NOMO-1 (cell line): Measurements from ENCODE around the gene IRF4.

ENCODE experiments used
- DNase-seq, 2 experiments: peaks; one replicate each; lab custom pipeline; 2025; ENCODE audit not compliant: unreplicated experiment in 2 of 2; lab: John Stamatoyannopoulos, UW

Gene IRF4

DNA sequence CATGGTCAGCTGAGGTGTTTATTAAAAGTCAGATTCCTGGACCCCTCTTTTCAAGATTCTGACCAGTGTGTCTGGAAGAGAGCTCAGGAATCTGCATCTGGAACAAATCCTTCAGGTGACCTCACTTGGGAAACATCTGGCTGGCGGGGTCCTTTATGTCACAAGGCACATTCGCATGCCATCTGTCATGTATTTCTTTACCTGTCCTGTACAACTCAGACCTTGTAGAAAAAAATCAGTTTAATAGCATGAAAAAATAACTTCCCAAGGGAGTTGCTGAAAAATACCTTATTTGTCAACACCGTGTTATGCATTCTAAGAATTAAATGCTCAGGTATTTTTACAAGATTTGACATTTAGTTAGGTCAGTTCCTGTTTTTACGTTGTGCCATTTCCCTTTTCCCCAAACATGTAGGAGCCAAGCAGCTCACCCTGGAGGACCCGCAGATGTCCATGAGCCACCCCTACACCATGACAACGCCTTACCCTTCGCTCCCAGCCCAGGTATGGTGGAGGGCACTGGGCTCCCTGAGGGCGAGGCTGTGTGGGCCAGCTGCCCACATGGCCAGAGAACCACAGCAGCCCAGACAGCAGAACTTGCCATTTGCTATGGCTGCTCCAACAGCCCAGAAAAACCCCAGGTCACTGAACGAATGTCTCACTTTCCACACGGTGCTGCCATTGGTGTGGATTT is 4.0 kb downstream of the IRF4 start:
- DNase-seq, result peak in 1 of 2 experiments; percentile 13

GRCh38 chr6:396126-396520 is 4.6 kb downstream of the IRF4 start:
- DNase-seq, result no peak

GRCh38 chr6:397056-397455 is 5.5 kb downstream of the IRF4 start:
- DNase-seq, result no peak

DNA sequence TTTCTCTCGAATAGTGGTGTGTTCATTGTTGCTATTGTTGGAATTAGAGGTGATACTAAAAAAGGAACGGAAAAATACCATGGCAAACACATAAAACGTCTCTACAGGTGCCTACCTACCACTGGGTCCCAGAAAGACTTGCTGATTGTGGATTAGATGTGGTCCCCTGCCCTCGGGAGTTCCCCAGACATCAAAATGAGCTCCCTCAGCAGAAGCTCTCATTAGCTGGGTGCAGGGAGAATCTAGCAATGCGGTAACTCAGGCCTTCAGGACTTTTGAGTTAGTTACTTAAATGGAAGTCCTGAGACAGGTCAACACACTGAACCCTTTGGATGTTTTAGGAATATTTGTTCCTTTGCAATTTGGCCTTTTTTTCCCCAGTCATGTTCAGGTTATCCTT is 6.1 kb downstream of the IRF4 start:
- no peak for DNase-seq

- no peak for DNase-seq
These were observed 6.5 kb downstream of the IRF4 start for GRCh38 chr6:398065-398464.

DNA sequence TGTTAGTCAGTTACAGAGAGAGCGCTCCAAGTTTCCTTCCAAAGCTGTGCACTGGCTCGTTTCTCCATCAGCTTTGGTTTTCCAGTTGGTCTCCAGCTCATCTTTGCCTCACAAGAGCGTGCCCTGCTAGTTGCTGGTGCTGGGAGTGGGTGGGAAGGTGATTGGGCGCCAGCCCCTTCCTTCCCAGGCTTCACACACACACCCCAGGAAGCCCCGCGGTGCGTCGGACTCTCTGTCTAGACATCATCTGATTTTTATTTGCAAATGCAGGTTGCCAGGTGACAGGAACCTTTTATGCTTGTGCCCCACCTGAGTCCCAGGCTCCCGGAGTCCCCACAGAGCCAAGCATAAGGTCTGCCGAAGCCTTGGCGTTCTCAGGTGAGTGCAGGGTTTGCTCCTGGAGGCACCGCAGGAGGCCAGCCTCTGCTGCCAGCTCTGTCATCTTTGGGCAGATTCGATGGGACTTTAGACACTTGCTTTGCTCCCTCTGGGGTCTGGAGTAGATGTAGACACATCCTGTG is 7.1 kb downstream of the IRF4 start:
- no peak for DNase-seq

- DNase-seq, result no peak
These were observed 8.4 kb downstream of the IRF4 start for GRCh38 chr6:399785-400534.

DNA sequence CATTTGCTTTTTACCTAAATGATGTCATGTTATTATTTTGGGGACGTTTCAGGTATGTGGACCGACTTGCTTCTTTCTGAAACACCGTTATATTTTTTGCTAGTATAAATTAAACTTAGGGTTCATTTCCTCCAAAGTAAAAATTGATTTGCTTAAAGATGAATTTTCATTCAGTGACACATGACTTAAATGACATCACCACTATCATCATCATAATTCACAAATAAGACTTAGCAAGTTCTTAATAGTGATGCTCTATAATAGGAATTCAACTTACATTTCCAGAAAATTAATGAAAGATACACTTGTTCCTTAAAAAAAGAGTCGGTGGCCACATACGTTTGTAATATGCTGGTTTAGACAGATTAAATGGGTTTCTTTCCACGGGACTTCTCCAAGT is 9.3 kb downstream of the IRF4 start:
- no peak for DNase-seq

GRCh38 chr6:401239-401993 is 9.9 kb downstream of the IRF4 start:
- DNase-seq, result no peak

GRCh38 chr6:401994-402640 is 10.6 kb downstream of the IRF4 start:
- DNase-seq, result no peak

DNA sequence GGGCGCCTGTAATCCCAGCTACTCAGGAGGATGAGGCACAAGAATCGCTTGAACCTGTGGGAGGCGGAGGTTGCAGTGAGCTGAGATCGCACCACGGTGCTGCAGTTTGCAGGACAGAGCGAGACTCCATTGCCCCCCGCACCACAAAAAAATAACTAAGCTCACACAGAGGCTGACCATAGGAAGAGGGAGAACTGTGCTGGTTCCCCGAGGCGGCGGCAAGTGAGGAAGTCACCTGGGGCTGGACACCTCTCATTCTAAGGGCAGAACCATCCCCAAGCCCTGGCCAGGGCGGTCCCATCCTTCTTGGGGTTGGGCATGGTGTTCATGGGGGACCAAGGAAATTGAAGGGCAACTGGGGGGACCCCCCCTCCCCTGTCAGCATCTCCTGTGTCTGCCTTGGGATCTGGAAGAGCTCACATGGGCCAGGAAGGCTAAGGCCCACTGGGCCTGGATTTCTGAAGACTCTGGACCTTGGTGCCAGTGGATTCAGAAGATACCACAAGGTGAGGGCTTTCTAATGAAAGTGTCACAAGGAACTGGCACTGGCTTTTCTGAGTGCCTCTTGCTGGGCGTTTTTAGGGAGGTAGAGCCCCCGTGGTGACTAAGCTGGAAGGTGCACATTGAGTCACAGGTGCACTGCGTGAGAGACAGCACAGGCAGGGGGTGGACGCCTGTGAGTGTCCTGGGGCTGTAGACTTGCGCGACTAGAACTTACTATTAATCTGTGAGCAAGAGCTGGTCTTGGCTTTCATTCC is 11.5 kb downstream of the IRF4 start:
- no peak for DNase-seq

DNA sequence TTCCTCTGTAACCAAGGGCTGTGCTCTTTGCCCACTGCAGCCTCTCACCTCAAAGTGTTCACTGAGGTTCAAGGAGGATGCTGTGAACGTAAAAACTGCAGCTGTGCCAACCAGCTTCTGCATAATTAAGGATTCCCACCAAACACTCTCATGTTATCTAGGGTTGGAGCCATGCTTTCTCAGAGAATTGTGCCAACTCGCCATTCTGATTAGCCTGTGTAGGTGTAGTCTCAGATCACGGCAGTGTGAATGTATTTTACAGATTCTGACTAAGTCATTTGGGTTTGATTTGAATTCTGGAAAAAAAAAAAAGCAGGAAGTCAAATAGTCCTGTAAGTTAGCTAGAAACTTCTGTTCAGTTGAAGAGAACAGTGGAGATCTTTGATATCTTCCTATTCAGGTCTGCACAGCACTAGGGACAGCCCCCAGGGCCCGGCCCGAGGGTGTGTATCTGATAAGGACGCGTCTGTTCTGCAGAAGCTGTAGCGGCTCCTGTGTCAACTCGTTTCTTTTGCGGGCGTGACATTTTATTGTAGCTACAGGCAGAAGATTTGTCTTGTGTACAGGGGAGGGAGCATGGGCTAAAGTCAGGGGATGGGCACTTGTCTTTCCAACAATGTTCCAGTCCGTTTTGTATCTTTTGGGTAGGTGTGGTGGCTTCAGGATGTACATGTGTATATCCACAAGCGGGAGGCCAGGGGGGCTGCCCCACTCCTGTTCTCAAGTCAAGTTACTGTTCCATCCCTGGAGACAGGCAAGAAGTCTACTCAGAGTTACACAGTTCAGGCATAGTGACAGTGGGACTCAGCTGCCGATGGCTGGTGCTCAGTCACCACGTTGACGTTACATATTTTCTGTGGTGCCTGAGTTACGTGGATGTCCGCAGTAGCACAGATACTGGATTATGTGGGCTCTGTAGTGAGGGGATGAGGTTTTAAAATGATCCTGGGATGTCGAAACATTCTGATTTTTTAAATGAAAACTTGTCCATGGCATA is 12.4 kb downstream of the IRF4 start:
- no peak for DNase-seq

DNA sequence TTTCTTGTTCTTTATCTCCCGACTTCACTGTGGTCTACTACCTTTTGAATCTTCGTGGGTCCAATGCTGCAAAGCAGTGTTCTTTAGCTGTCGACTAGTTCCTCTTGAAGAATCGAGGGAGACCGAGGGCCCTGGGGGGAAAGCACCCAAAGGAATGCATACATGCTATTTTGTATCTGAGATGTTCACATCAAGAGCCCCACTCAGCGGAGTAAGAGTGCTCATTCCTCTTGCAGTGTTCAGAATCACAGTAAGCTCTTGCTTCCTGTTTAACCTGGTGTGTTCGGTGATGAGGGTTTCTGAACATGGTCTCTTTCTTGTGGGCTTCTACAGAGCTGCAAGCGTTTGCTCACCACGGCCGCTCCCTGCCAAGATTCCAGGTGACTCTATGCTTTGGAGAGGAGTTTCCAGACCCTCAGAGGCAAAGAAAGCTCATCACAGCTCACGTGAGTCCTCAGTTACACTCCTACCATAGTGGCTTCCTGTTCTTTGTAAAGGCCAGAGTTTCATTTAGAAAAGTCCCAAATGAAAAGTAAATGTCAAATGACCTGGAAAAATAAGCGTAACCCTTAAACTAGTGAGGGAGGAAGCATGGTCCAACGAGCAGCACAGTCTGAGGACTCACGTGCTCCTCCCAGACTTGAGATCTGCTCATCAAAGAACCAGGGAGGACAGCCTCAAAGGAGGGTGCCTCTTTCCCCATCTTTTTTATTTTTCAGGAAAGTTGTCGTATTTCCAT is 13.3 kb downstream of the IRF4 start:
- DNase-seq, result no peak

- DNase-seq, result no peak
These were observed 16.6 kb downstream of the IRF4 start for GRCh38 chr6:408148-408547.

GRCh38 chr6:408599-409102 is 17.1 kb downstream of the IRF4 start:
- peak in 1 of 2 experiments; percentile 51 for DNase-seq

- no peak for DNase-seq
These were observed 17.9 kb downstream of the IRF4 start for GRCh38 chr6:409370-409972.

DNA sequence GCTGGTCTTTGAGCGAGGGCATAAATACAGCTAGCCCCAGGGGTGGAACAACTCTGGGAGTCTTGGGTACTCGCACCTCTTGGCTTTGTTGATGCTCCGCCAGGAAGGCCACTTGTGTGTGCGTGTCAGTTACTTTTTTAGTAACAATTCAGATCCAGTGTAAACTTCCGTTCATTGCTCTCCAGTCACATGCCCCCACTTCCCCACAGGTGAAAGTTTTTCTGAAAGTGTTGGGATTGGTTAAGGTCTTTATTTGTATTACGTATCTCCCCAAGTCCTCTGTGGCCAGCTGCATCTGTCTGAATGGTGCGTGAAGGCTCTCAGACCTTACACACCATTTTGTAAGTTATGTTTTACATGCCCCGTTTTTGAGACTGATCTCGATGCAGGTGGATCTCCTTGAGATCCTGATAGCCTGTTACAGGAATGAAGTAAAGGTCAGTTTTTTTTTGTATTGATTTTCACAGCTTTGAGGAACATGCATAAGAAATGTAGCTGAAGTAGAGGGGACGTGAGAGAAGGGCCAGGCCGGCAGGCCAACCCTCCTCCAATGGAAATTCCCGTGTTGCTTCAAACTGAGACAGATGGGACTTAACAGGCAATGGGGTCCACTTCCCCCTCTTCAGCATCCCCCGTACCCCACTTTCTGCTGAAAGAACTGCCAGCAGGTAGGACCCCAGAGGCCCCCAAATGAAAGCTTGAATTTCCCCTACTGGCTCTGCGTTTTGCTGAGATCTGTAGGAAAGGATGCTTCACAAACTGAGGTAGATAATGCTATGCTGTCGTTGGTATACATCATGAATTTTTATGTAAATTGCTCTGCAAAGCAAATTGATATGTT is 19.2 kb downstream of the IRF4 start:
- DNase-seq, result no peak
